Endothelial cell of umbilical vein (primary cell): Measurements from ENCODE around the gene CLEC12A.

Source experiments
- EZH2 ChIP-seq: IDR thresholded peaks from 2 replicates; pipeline ENCODE4 v1.6.1; 2012; ENCODE audit warnings: borderline replicate concordance, low read depth, mild to moderate bottlenecking, moderate library complexity, low read length, inconsistent platforms; ENCODE audit not compliant: severe bottlenecking
- JUN ChIP-seq: IDR thresholded peaks from 2 replicates; pipeline ENCODE4 v1.6.1; 2011; ENCODE audit warnings: borderline replicate concordance, low read depth; ENCODE audit not compliant: insufficient read length, insufficient read depth
- POLR2A ChIP-seq: IDR thresholded peaks from 2 replicates; pipeline ENCODE4 v1.6.1; 2012; ENCODE audit warnings: low read depth, mild to moderate bottlenecking, control low read depth, low read length
- POLR2AphosphoS5 ChIP-seq: IDR thresholded peaks from 2 replicates; pipeline ENCODE4 v1.6.1; 2012; ENCODE audit warnings: low read depth, mild to moderate bottlenecking, control low read depth, low read length, moderate library complexity; ENCODE audit not compliant: insufficient read depth
- TF ChIP-seq, protein P1 (sequence below), 2 donors: IDR thresholded peaks; 1 replicate in 1 of 2; 2 replicates in 1 of 2; pipeline ENCODE4 v1.5.1; 2011; ENCODE audit warnings: low read length in 2 of 2, mild to moderate bottlenecking in 2 of 2, moderate library complexity in 2 of 2, control low read depth in 1 of 2, inconsistent platforms in 1 of 2, low read depth in 1 of 2; ENCODE audit not compliant: insufficient read depth in 1 of 2; ENCODE audit errors: extremely low read depth in 1 of 2

DNA sequence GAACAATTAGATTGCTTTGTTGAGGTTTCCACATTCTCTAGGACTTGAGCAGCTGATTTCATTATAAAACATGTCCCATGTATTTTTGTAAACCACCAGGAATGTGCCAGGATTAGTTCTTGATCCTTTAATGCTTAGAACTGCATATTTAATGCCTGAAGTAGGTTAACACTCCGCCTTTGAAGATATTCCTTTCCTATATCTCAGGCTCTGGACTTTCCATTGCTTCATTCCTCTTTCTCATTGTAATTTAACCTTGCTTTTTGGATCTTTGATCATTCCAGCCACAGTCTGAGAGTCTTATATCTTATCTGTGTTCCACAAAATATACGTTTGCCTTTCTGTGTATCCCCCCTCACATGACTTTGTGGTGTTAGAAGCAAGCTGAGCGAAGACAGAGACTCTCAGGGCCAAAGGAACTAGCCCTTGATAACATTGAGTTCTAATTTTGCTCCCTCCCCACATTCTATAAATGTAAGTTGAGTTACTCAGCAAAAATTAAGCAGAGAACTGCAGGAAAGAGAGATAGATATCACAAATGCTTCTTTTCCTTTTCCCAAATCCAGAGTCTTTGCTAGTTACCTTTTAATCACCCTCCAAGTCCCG lies 30.1 kb downstream of the CLEC12A start:
- TF ChIP-seq, protein P1, sequence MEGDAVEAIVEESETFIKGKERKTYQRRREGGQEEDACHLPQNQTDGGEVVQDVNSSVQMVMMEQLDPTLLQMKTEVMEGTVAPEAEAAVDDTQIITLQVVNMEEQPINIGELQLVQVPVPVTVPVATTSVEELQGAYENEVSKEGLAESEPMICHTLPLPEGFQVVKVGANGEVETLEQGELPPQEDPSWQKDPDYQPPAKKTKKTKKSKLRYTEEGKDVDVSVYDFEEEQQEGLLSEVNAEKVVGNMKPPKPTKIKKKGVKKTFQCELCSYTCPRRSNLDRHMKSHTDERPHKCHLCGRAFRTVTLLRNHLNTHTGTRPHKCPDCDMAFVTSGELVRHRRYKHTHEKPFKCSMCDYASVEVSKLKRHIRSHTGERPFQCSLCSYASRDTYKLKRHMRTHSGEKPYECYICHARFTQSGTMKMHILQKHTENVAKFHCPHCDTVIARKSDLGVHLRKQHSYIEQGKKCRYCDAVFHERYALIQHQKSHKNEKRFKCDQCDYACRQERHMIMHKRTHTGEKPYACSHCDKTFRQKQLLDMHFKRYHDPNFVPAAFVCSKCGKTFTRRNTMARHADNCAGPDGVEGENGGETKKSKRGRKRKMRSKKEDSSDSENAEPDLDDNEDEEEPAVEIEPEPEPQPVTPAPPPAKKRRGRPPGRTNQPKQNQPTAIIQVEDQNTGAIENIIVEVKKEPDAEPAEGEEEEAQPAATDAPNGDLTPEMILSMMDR (IDR thresholded peaks at IDR 0.05; ENCODE audit: extremely low read depth in 1 of 2, insufficient read depth in 1 of 2, low read depth in 1 of 2, low read length in 2 of 2) = no peak
- TF ChIP-seq POLR2A (no peak), POLR2AphosphoS5 (no peak), JUN (no peak), EZH2 (no peak)
